ENCODE measurements around the gene BST2.

DNA sequence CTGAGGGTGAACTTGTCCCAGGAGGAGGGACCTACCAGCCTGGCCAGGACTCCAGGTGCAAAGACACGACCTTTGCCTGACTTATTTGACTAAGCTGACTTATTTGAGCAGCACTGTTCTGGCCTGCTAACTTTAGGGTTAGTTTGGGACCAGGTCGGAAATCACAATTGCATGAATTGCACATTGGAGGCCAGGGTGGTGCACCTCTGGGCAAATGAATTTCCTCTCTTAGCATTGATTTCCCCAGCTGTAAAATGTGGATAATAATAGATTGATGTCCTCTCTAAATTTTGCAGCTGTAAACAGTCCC is 1.4 kb upstream of the BST2 start:
- TF ChIP-seq, protein P1, sequence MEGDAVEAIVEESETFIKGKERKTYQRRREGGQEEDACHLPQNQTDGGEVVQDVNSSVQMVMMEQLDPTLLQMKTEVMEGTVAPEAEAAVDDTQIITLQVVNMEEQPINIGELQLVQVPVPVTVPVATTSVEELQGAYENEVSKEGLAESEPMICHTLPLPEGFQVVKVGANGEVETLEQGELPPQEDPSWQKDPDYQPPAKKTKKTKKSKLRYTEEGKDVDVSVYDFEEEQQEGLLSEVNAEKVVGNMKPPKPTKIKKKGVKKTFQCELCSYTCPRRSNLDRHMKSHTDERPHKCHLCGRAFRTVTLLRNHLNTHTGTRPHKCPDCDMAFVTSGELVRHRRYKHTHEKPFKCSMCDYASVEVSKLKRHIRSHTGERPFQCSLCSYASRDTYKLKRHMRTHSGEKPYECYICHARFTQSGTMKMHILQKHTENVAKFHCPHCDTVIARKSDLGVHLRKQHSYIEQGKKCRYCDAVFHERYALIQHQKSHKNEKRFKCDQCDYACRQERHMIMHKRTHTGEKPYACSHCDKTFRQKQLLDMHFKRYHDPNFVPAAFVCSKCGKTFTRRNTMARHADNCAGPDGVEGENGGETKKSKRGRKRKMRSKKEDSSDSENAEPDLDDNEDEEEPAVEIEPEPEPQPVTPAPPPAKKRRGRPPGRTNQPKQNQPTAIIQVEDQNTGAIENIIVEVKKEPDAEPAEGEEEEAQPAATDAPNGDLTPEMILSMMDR (IDR thresholded peaks at IDR 0.05; ENCODE audit: borderline replicate concordance, extremely low read depth, low read length, poor library complexity, severe bottlenecking) = no peak
- no peak for TF ChIP-seq EZH2 (IDR thresholded peaks at IDR 0.05; ENCODE audit: borderline replicate concordance, low read depth, low read length, severe bottlenecking)

Data from DND-41 (cell line).